K562 (cell line): ENCODE measurements around the gene CDK14. TPM values are rescaled to one million over a fixed set of nuclear protein-coding genes. Genes with fewer than 3 reads are reported as not detected.

Source experiments
- ATAC-seq: fragments of 200-7000 bp; cut with Tn5 transposase; 3 replicates; pipeline ENCODE4 v1.9.1; 2020; ENCODE audit warnings: moderate library complexity
- BruUV-seq: library from RNA; stranded (reverse); fragments of 400-500 nt; replicated peaks from 2 replicates; lab custom pipeline; 2021; lab: Mats Ljungman, UMichigan
- CTCF ChIA-PET: fragments of 300-600 bp; formaldehyde crosslinking; extraction: SDS; loops from one replicate; lab custom pipeline; 2021; ENCODE audit warnings: low intra/inter-chr PET ratio; lab: Yijun Ruan, JAX
- POLR2A ChIA-PET: fragments of 300-600, 350-650 bp; sonication (Branson Sonifier 250); formaldehyde crosslinking; extraction: SDS; loops from one replicate; lab custom pipeline; 2021; ENCODE audit warnings: antibody characterized with exemption, inconsistent platforms; lab: Yijun Ruan, JAX
- DNase-seq, 4 experiments: peaks; one replicate each; pipeline versions ENCODE4 v3.0.0 to v3.0.0-alpha.2; 2011 to 2018; ENCODE audit warnings: low spot score in 3 of 4, mixed read lengths in 3 of 4; ENCODE audit errors: extremely low read depth in 1 of 4
- FAIRE-seq: peaks from 2 replicates; lab custom pipeline; 2011; peaks lifted over from hg19 to GRCh38; lab: Jason Lieb, UNC
- H2AFZ ChIP-seq: 2 replicates; pipeline ENCODE4 v1.6.0; 2011; ENCODE audit warnings: low read depth, low read length, control low read depth, inconsistent platforms
- H3K27ac ChIP-seq: fragments of 200-600 bp; 3 replicates; pipeline ENCODE4 v1.8.0; 2011; ENCODE audit warnings: low read depth, mild to moderate bottlenecking, control low read depth, inconsistent platforms, low read length, moderate library complexity, mixed read lengths; ENCODE audit errors: extremely low read depth
- H3K27me3 ChIP-seq, 2 experiments: fragments of 300-600 bp in 1 of 2; 2 replicates in 1 of 2; 3 replicates in 1 of 2; pipeline versions ENCODE4 v1.6.0 to v1.8.0; 2011; ENCODE audit warnings: inconsistent platforms in 2 of 2, low read length in 2 of 2, mild to moderate bottlenecking in 1 of 2, mixed read lengths in 1 of 2, moderate library complexity in 1 of 2; ENCODE audit not compliant: control insufficient read depth in 2 of 2, insufficient read depth in 2 of 2
- H3K36me3 ChIP-seq: fragments of 300-600 bp; 3 replicates; pipeline ENCODE4 v1.8.0; 2011; ENCODE audit warnings: mild to moderate bottlenecking, low read length, inconsistent platforms; ENCODE audit not compliant: control insufficient read depth, insufficient read depth
- H3K4me1 ChIP-seq, 2 experiments: fragments of 200-600 bp in 1 of 2; replicated peaks in 1 of 2; 2 replicates in 1 of 2; 3 replicates in 1 of 2; pipeline versions ENCODE4 v1.5.1 to v1.8.0; 2011; ENCODE audit warnings: inconsistent platforms in 2 of 2, low read length in 2 of 2, mild to moderate bottlenecking in 1 of 2, mixed read lengths in 1 of 2, moderate library complexity in 1 of 2; ENCODE audit not compliant: control insufficient read depth in 2 of 2, insufficient read depth in 2 of 2
- H3K4me2 ChIP-seq: 2 replicates; pipeline ENCODE4 v1.6.1; 2011; ENCODE audit warnings: low read length, control low read depth, inconsistent platforms, mixed read lengths; ENCODE audit not compliant: insufficient read depth
- H3K4me3 ChIP-seq: fragments of 200-600 bp; sonication (generic), shearing (Covaris generic); 2 replicates; pipeline ENCODE4 v1.5.1; 2016; ENCODE audit warnings: control low read depth, inconsistent platforms
- H3K79me2 ChIP-seq: fragments of 200-600 bp; 3 replicates; pipeline ENCODE4 v1.8.0; 2011; ENCODE audit warnings: low read length, inconsistent platforms; ENCODE audit not compliant: control insufficient read depth, insufficient read depth
- H3K9ac ChIP-seq, 2 experiments: 2 replicates each; pipeline versions ENCODE4 v1.6.0 to v1.6.1; 2011; ENCODE audit warnings: low read depth in 2 of 2, low read length in 2 of 2, control low read depth in 1 of 2, inconsistent platforms in 1 of 2, mild to moderate bottlenecking in 1 of 2, mixed read lengths in 1 of 2; ENCODE audit not compliant: insufficient read depth in 1 of 2
- H3K9me1 ChIP-seq: one replicate; pipeline ENCODE4 v1.6.0; 2011; ENCODE audit warnings: inconsistent platforms, mild to moderate bottlenecking, low read length, moderate library complexity; ENCODE audit not compliant: control insufficient read depth, insufficient read depth
- H3K9me3 ChIP-seq: replicated peaks from 2 replicates; pipeline ENCODE4 v1.5.1; 2011; ENCODE audit warnings: low read depth, low read length, inconsistent platforms; ENCODE audit not compliant: control insufficient read depth, insufficient read depth
- H4K20me1 ChIP-seq: replicated peaks from 2 replicates; pipeline ENCODE4 v1.6.1; 2011; ENCODE audit warnings: low read length, inconsistent platforms, mixed read lengths; ENCODE audit not compliant: control insufficient read depth, insufficient read depth
- ETV1 ChIP-seq: fragments of 450-650 bp; conservative IDR thresholded peaks from 2 replicates; pipeline ENCODE4 v1.6.1; 2016; ENCODE audit warnings: missing genetic modification characterization, control low read depth, low read depth, missing compliant biosample characterization
- SMC3 ChIP-seq: conservative IDR thresholded peaks from 2 replicates; pipeline ENCODE4 v1.6.1; 2011; ENCODE audit warnings: low read depth, low read length, improper control_type of control experiment; ENCODE audit not compliant: insufficient read depth
- ZBTB5 ChIP-seq: fragments of 450-650 bp; IDR thresholded peaks from 2 replicates; pipeline ENCODE4 v1.6.1; 2017; ENCODE audit warnings: antibody characterized with exemption
- WGBS: fragments of 100-300 bp; shearing (Covaris generic); methylation state at CpG from one replicate; pipeline ENCODE4 v1.1.6; 2016; ENCODE audit warnings: low coverage, mixed read lengths; ENCODE audit not compliant: insufficient coverage; ENCODE audit errors: missing lambda C conversion rate; 5-methylcytosine and 5-hydroxymethylcytosine counted together
- in situ Hi-C: fragments of 300-500 bp; cut with MboI; formaldehyde crosslinking; loops from 4 replicates; pipeline ENCODE4 v1.15.0; 2018; ENCODE audit warnings: inconsistent platforms, mixed read lengths
- intact Hi-C: fragments of 100-400 bp; cut with micrococcal nuclease; formaldehyde crosslinking; loops from 2 replicates; pipeline ENCODE4 v1.14.2; 2022
- polyA plus RNA-seq, 8 experiments: library from polyadenylated mRNA; depleted of rRNA in 4 of 8; stranded (reverse) in 5 of 8; unstranded in 3 of 8; fragments of >200 nt; fragmentation: Nextera tagmentation in 2 of 8; fragmentation: Illumina TruSeq in 1 of 8; extraction: Ambion mirVana in 2 of 8; extraction: Trizol in 1 of 8; gene quantifications; 2 replicates each; pipeline versions ENCODE4 v1.2.1 to v1.2.3, GENCODE V29; 2011 to 2014; ENCODE audit warnings: inconsistent platforms in 1 of 8, missing spikeins in 1 of 8
- total RNA-seq, 7 experiments: library from RNA; depleted of rRNA in 6 of 7; stranded (reverse); fragments of >200 nt in 6 of 7; fragmentation: Illumina TruSeq in 2 of 7; extraction: Trizol in 2 of 7; gene quantifications; 2 replicates each; pipeline versions ENCODE4 v1.2.1 to v1.2.3, GENCODE V29; 2011 to 2021; ENCODE audit warnings: low replicate concordance in 1 of 7

Gene CDK14
- total and polyA plus RNA-seq, 9 of the 15 experiments (the other 6 are each of a cell fraction or from before 2014, with no cell fraction given), result 0.03 to 0.91 (median 0.16) TPM

GRCh38 chr7:91127325-91127724 lies 531.2 kb downstream of the CDK14 start (continued):
- TF ChIP-seq ZBTB5 (no peak), ETV1 (no peak)

DNA sequence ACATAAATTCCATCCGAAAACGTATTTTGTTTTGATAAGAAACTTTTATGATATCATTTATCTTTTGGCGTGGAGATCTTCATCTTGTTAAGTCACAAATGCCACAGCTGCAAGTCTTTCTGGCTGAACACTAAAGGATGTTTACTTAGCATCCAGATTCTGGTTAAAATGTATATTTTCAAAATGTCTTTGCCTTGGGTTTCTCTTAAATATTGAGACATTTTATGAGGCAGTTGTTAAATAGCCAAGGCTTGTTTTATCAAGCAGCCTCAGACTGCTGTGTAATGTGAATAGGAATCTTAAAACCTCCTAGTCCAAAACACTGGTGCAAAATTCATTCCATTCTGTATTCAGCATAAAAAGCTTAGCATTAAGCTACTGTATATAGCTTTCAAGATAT lies 531.8 kb downstream of the CDK14 start:
- Histone ChIP-seq H3K9me1 (no peaks in the 10 kb centered on the region), H2AFZ (no peak overlapping the region), H3K27me3 (peaks cover 0 to 4% of the 10 kb centered on the region in 2 experiments; a peak in 1 of 5 replicates)
- 0% methylated on average over 3 of the region's 3 CpGs for WGBS
- no peak for TF ChIP-seq SMC3
- TF ChIP-seq, all 486 proteins: peak for 0
- H3K9me3 ChIP-seq, result no peaks in the 10 kb centered on the region
- ChIA-PET CTCF (no interaction called here), POLR2A (no interaction called here)
- intact Hi-C loops (no loop called here), in situ Hi-C loops (no loop called here)
- no TSS peak for BruUV-seq
- H3K79me2 ChIP-seq, result no peaks in the 10 kb centered on the region
- no peak overlapping the region for H3K9ac ChIP-seq
- no peak for ATAC-seq
- H3K36me3 ChIP-seq, result no peaks in the 10 kb centered on the region
- no peaks in the 10 kb centered on the region for H3K4me1 ChIP-seq
- H4K20me1 ChIP-seq, result no peaks in the 10 kb centered on the region
- no peak overlapping the region for H3K4me3 ChIP-seq
- DNase-seq, result no peak
- no peak overlapping the region for H3K4me2 ChIP-seq
- H3K27ac ChIP-seq, result no peak overlapping the region
- no peak for FAIRE-seq
